H1 (cell line): ENCODE results near the gene P3H1. TPM values are rescaled to one million over a fixed set of nuclear protein-coding genes. Genes with fewer than 3 reads are reported as not detected.

Source experiments
- CTCF ChIA-PET: fragments of 300-600 bp; sonication (Branson Sonifier 250); formaldehyde crosslinking; loops from one replicate; lab custom pipeline; 2021; ENCODE audit not compliant: partially characterized antibody; lab: Charles Lee
- POLR2A ChIA-PET: fragments of 300-600 bp; sonication (Branson Sonifier 250); formaldehyde crosslinking; loops from one replicate; lab custom pipeline; 2021; ENCODE audit warnings: inconsistent platforms; ENCODE audit not compliant: partially characterized antibody; lab: Charles Lee
- DNase-seq, 2 experiments: peaks; one replicate each; pipeline versions ENCODE4 v3.0.0 to v3.0.0-alpha.2; 2010 to 2022; ENCODE audit warnings: low spot score in 2 of 2, low read depth in 1 of 2, mixed read lengths in 1 of 2
- FAIRE-seq: peaks from 2 replicates; lab custom pipeline; 2011; peaks lifted over from hg19 to GRCh38; lab: Jason Lieb, UNC
- H2AFZ ChIP-seq: 2 replicates; pipeline ENCODE4 v1.8.1; 2012; ENCODE audit warnings: low read length, inconsistent platforms
- H2AK5ac ChIP-seq: 2 replicates; pipeline ENCODE4 v1.6.1; 2013; ENCODE audit warnings: low read depth, low read length
- H2BK120ac ChIP-seq: replicated peaks from 2 replicates; pipeline ENCODE3; 2013; ENCODE audit warnings: low read depth, low read length, inconsistent platforms
- H2BK12ac ChIP-seq: 2 replicates; pipeline ENCODE4 v1.6.1; 2013; ENCODE audit warnings: low read depth, low read length
- H2BK15ac ChIP-seq: 2 replicates; pipeline ENCODE4 v1.6.1; 2013; ENCODE audit warnings: low read length
- H2BK20ac ChIP-seq: 2 replicates; pipeline ENCODE4 v1.6.1; 2013; ENCODE audit warnings: low read length
- H2BK5ac ChIP-seq: 2 replicates; pipeline ENCODE4 v1.6.1; 2013; ENCODE audit warnings: low read depth, low read length
- H3K14ac ChIP-seq: 2 replicates; pipeline ENCODE4 v1.6.1; 2013; ENCODE audit warnings: inconsistent platforms; ENCODE audit not compliant: insufficient read length
- H3K18ac ChIP-seq: 2 replicates; pipeline ENCODE4 v1.6.1; 2013; ENCODE audit warnings: low read length; ENCODE audit errors: extremely low read depth
- H3K23ac ChIP-seq: 2 replicates; pipeline ENCODE4 v1.6.1; 2013; ENCODE audit warnings: inconsistent platforms; ENCODE audit not compliant: insufficient read length
- H3K23me2 ChIP-seq: 2 replicates; pipeline ENCODE4 v1.6.1; 2013; ENCODE audit warnings: low read depth, low read length
- H3K27ac ChIP-seq: 2 replicates; pipeline ENCODE4 v1.6.1; 2011; ENCODE audit warnings: low read depth, low read length, inconsistent platforms
- H3K27me3 ChIP-seq, 4 experiments: replicated peaks in 1 of 4; 1 replicate in 1 of 4; 2 replicates in 3 of 4; pipeline versions ENCODE4 v1.6.1 to v1.8.1; 2011 to 2013; ENCODE audit warnings: low read length in 3 of 4, mild to moderate bottlenecking in 3 of 4, inconsistent platforms in 2 of 4, mixed read lengths in 2 of 4, moderate library complexity in 1 of 4; ENCODE audit not compliant: control insufficient read depth in 3 of 4, insufficient read depth in 3 of 4; ENCODE audit errors: extremely low read depth in 1 of 4
- H3K36me3 ChIP-seq, 4 experiments: 2 replicates each; pipeline versions ENCODE4 v1.6.1 to v1.8.1; 2011 to 2013; ENCODE audit warnings: mild to moderate bottlenecking in 4 of 4, low read length in 3 of 4, moderate library complexity in 2 of 4, control low read depth in 1 of 4, inconsistent platforms in 1 of 4; ENCODE audit not compliant: insufficient read depth in 4 of 4, control insufficient read depth in 2 of 4
- H3K4ac ChIP-seq: replicated peaks from 2 replicates; pipeline ENCODE3; 2013; ENCODE audit warnings: low read length, low read depth, mixed read lengths, inconsistent platforms; ENCODE audit not compliant: insufficient read length
- H3K4me1 ChIP-seq, 4 experiments: replicated peaks in 1 of 4; 1 replicate in 1 of 4; 2 replicates in 3 of 4; pipeline versions ENCODE4 v1.6.1 to v1.8.1; 2011 to 2013; ENCODE audit warnings: low read length in 3 of 4, inconsistent platforms in 2 of 4, mixed read lengths in 1 of 4; ENCODE audit not compliant: insufficient read depth in 4 of 4, control insufficient read depth in 3 of 4
- H3K4me2 ChIP-seq, 2 experiments: 2 replicates each; pipeline versions ENCODE4 v1.6.1 to v1.8.1; 2011 to 2013; ENCODE audit warnings: low read depth in 2 of 2, low read length in 2 of 2, control low read depth in 1 of 2, inconsistent platforms in 1 of 2, mild to moderate bottlenecking in 1 of 2; ENCODE audit not compliant: insufficient read depth in 1 of 2
- H3K4me3 ChIP-seq, 4 experiments: fragments of 200-600, 300-600 bp in 1 of 4; sonication (generic), shearing (Covaris generic), sonication (Bioruptor Twin) in 1 of 4; 2 replicates each; pipeline versions ENCODE4 v1.5.1 to v1.8.1; 2011 to 2016; ENCODE audit warnings: low read length in 4 of 4, low read depth in 3 of 4, control low read depth in 2 of 4, inconsistent platforms in 2 of 4, mild to moderate bottlenecking in 2 of 4, mixed read lengths in 1 of 4, moderate library complexity in 1 of 4; ENCODE audit not compliant: insufficient read depth in 2 of 4; ENCODE audit errors: extremely low read depth in 1 of 4
- H3K56ac ChIP-seq: replicated peaks from 2 replicates; pipeline ENCODE3; 2013; ENCODE audit warnings: low read depth, mild to moderate bottlenecking, mixed read lengths, low read length, inconsistent platforms; ENCODE audit not compliant: insufficient read length
- H3K79me1 ChIP-seq: 2 replicates; pipeline ENCODE4 v1.6.1; 2013; ENCODE audit warnings: low read depth, low read length, control low read depth
- H3K79me2 ChIP-seq, 2 experiments: 2 replicates each; pipeline versions ENCODE4 v1.6.1 to v1.8.1; 2012 to 2013; ENCODE audit warnings: low read length in 2 of 2, mild to moderate bottlenecking in 2 of 2, inconsistent platforms in 1 of 2; ENCODE audit not compliant: insufficient read depth in 2 of 2, control insufficient read depth in 1 of 2
- H3K9ac ChIP-seq, 4 experiments: replicated peaks in 1 of 4; 1 replicate in 1 of 4; 2 replicates in 3 of 4; pipeline versions ENCODE4 v1.6.1 to v1.8.1; 2011 to 2013; ENCODE audit warnings: low read depth in 3 of 4, low read length in 3 of 4, control low read depth in 2 of 4, mild to moderate bottlenecking in 2 of 4, moderate library complexity in 2 of 4, inconsistent platforms in 1 of 4; ENCODE audit errors: extremely low read depth in 1 of 4
- H3K9me3 ChIP-seq, 2 experiments: 2 replicates each; pipeline versions ENCODE4 v1.6.1 to v1.8.1; 2012 to 2013; ENCODE audit warnings: mild to moderate bottlenecking in 2 of 2, moderate library complexity in 2 of 2, control low read depth in 1 of 2, inconsistent platforms in 1 of 2, low read depth in 1 of 2, low read length in 1 of 2, mixed read lengths in 1 of 2; ENCODE audit not compliant: insufficient read depth in 2 of 2
- H4K20me1 ChIP-seq, 2 experiments: replicated peaks in 1 of 2; 2 replicates each; pipeline versions ENCODE3 to v1.8.1; 2011 to 2013; ENCODE audit warnings: inconsistent platforms in 2 of 2, low read length in 2 of 2, mild to moderate bottlenecking in 1 of 2; ENCODE audit not compliant: insufficient read depth in 2 of 2, control insufficient read depth in 1 of 2
- H4K5ac ChIP-seq: 2 replicates; pipeline ENCODE4 v1.6.1; 2013; ENCODE audit warnings: low read length, low read depth, mixed read lengths, inconsistent platforms; ENCODE audit not compliant: insufficient read length
- H4K8ac ChIP-seq: 2 replicates; pipeline ENCODE4 v1.8.0; 2013; ENCODE audit warnings: mild to moderate bottlenecking, moderate library complexity, low read length, inconsistent platforms; ENCODE audit not compliant: insufficient read depth; ENCODE audit errors: extremely low read depth
- H4K91ac ChIP-seq: replicated peaks from 2 replicates; pipeline ENCODE3; 2013; ENCODE audit warnings: low read length, mixed read lengths, inconsistent platforms; ENCODE audit not compliant: insufficient read length
- CTCF ChIP-seq, 3 experiments: IDR thresholded peaks; 1 replicate in 2 of 3; 2 replicates in 1 of 3; pipeline versions ENCODE4 v1.5.1 to v1.6.1; 2011; ENCODE audit warnings: low read length in 3 of 3, mild to moderate bottlenecking in 3 of 3, inconsistent platforms in 2 of 3, low read depth in 1 of 3, moderate library complexity in 1 of 3; ENCODE audit not compliant: insufficient read depth in 1 of 3; ENCODE audit errors: control extremely low read depth in 1 of 3
- GABPA ChIP-seq: IDR thresholded peaks from 2 replicates; pipeline ENCODE4 v1.6.1; 2011; ENCODE audit warnings: mild to moderate bottlenecking, low read length, moderate library complexity, borderline replicate concordance; ENCODE audit not compliant: insufficient read depth
- GTF2F1 ChIP-seq: IDR thresholded peaks from 2 replicates; pipeline ENCODE4 v1.6.1; 2012; ENCODE audit warnings: low read depth, low read length, improper control_type of control experiment, borderline replicate concordance
- HDAC2 ChIP-seq, 2 experiments: fragments of 300-600 bp in 1 of 2; sonication (generic) in 1 of 2; IDR thresholded peaks; 2 replicates each; pipeline ENCODE4 v1.6.1; 2011 to 2012; ENCODE audit warnings: low read depth in 2 of 2, low read length in 2 of 2, mild to moderate bottlenecking in 2 of 2, moderate library complexity in 2 of 2, borderline replicate concordance in 1 of 2, inconsistent platforms in 1 of 2
- HDAC6 ChIP-seq: IDR thresholded peaks from one replicate; pipeline ENCODE4 v1.7.1; 2012; ENCODE audit warnings: low read depth, mild to moderate bottlenecking, inconsistent platforms, low read length, moderate library complexity
- JUN ChIP-seq: IDR thresholded peaks from 2 replicates; pipeline ENCODE4 v1.6.1; 2011; ENCODE audit warnings: low read depth, mild to moderate bottlenecking, improper control_type of control experiment, low read length
- NANOG ChIP-seq: IDR thresholded peaks from 2 replicates; pipeline ENCODE4 v1.6.1; 2011; ENCODE audit warnings: low read length, low read depth, mild to moderate bottlenecking, inconsistent platforms; ENCODE audit not compliant: insufficient read depth, poor library complexity, severe bottlenecking
- NRF1 ChIP-seq: IDR thresholded peaks from 2 replicates; pipeline ENCODE4 v1.6.1; 2011; ENCODE audit warnings: mild to moderate bottlenecking, low read depth, low read length, improper control_type of control experiment
- SIN3A ChIP-seq, 2 experiments: IDR thresholded peaks in 1 of 2; conservative IDR thresholded peaks in 1 of 2; 2 replicates each; pipeline ENCODE4 v1.6.1; 2011 to 2012; ENCODE audit warnings: low read length in 2 of 2, improper control_type of control experiment in 1 of 2, low read depth in 1 of 2, mild to moderate bottlenecking in 1 of 2
- TAF1 ChIP-seq: IDR thresholded peaks from 2 replicates; pipeline ENCODE4 v1.6.1; 2011; ENCODE audit warnings: mild to moderate bottlenecking, low read depth, low read length
- TCF12 ChIP-seq: IDR thresholded peaks from 2 replicates; pipeline ENCODE4 v1.6.1; 2011; ENCODE audit warnings: low read depth, mild to moderate bottlenecking, low read length
- whole genome bisulfite sequencing, 2 experiments: shearing (Covaris generic) in 1 of 2; methylation state at CpG; one replicate each; pipeline versions ENCODE4 v1.1.6 to v1.1.7; 2013 to 2015; ENCODE audit warnings: low lambda C conversion rate in 2 of 2, mixed read lengths in 2 of 2, inconsistent platforms in 1 of 2, low coverage in 1 of 2, missing lambda C conversion rate in 1 of 2; ENCODE audit not compliant: insufficient replicate concordance in 2 of 2, insufficient coverage in 1 of 2, insufficient read length in 1 of 2; ENCODE audit errors: extremely low coverage in 1 of 2, missing lambda C conversion rate in 1 of 2; 5-methylcytosine and 5-hydroxymethylcytosine counted together
- polyA plus RNA-seq, 7 experiments: library from polyadenylated mRNA; depleted of rRNA in 3 of 7; stranded (reverse) in 5 of 7; unstranded in 2 of 7; fragments of >200 nt in 5 of 7; fragments of 200-250 nt in 2 of 7; gene quantifications; 1 replicate in 5 of 7; 2 replicates in 1 of 7; 4 replicates in 1 of 7; pipeline versions ENCODE4 v1.2.1 to v1.2.3, GENCODE V29; 2011 to 2013; ENCODE audit warnings: missing spikeins in 2 of 7, mixed read lengths in 2 of 7
- total RNA-seq: library from RNA; stranded (reverse); fragmentation: NEBNext Ultra II Directional; extraction: Animal tissue kit (Norgen Biotek cat#: 25700); gene quantifications from 2 replicates; pipeline ENCODE4 v1.2.1, GENCODE V29; 2021

Gene P3H1
- total and polyA plus RNA-seq, 2 of the 8 experiments (the other 6 are each of a cell fraction or from before 2014, with no cell fraction given) = 58.4 to 87.5 TPM

- Histone ChIP-seq H3K56ac (no peak overlapping the region), H3K14ac (no peak overlapping the region), H3K36me3 (peaks cover 3 to 14% (median 4%) of the 10 kb centered on the region in 4 experiments; a peak in 7 of 8 replicates), H3K4ac (no peak overlapping the region), H2AK5ac (no peak overlapping the region), H2BK15ac (no peak overlapping the region), H3K18ac (no peak overlapping the region), H3K79me2 (no peaks in the 10 kb centered on the region), H3K27ac (no peak overlapping the region), H4K20me1 (peaks cover 0 to 6% of the 10 kb centered on the region in 2 experiments), H4K91ac (no peak overlapping the region), H4K8ac (no peak overlapping the region), H3K4me2 (no peak overlapping the region), H3K23me2 (peaks cover 5% of the 10 kb centered on the region; the same call in 1 of the 2 replicates), H2BK20ac (no peak overlapping the region), H3K9ac (no peak overlapping the region), H3K4me1 (peaks cover 0 to 30% (median 24%) of the 10 kb centered on the region in 4 experiments; a peak in 6 of 7 replicates), H3K23ac (no peak overlapping the region), H2BK12ac (peak overlapping the region; percentile 14; the same call in 1 of the 2 replicates), H2BK120ac (no peak overlapping the region), H3K4me3 (no peak overlapping the region), H3K9me3 (no peaks in the 10 kb centered on the region), H4K5ac (no peak overlapping the region), H3K79me1 (peaks cover 2% of the 10 kb centered on the region; the same call in 1 of the 2 replicates), H3K27me3 (no peaks in the 10 kb centered on the region), H2BK5ac (no peak overlapping the region), H2AFZ (no peak overlapping the region)
- ChIA-PET CTCF (interaction anchor here (1.3 to 9.8 kb wide), 3 partner anchors 9 to 166 kb away, joined by 5 to 77 read pairs (median 62); no protein-coding TSS in a partner anchor), POLR2A (interaction anchor here (1.3 to 3.7 kb wide), 5 partner anchors 13 to 78 kb away, joined by 3 to 9 read pairs (median 5); partner anchors contain the start of genes C1orf50, P3H1 and YBX1)
- WGBS, 2 experiments = 93% methylated on average over 9 of the region's 9 CpGs; no CpG with 5 or more reads in 1 of the 2 experiments
- FAIRE-seq (no peak), DNase-seq (no peak)
- TF ChIP-seq TAF1 (no peak), JUN (no peak), GABPA (no peak), CTCF (IDR thresholded peaks at IDR 0.05; ENCODE audit: control extremely low read depth in 1 of 3, insufficient read depth in 1 of 3, low read depth in 1 of 3, low read length in 3 of 3) (no peak), NRF1 (no peak), GTF2F1 (no peak), SIN3A (conservative IDR thresholded peaks at IDR 0.05 in 1 of 2, IDR thresholded peaks at IDR 0.05 in 1 of 2; ENCODE audit: low read depth in 1 of 2, low read length in 2 of 2) (no peak), HDAC6 (no peak), NANOG (no peak), HDAC2 (IDR thresholded peaks at IDR 0.05; ENCODE audit: borderline replicate concordance in 1 of 2, low read depth in 2 of 2, low read length in 2 of 2) (no peak), TCF12 (no peak)
These were observed 22.7 kb downstream of the P3H1 start for GRCh38 chr1:42744148-42744413.
